Neutrophil (primary cell): ENCODE results near the gene TGOLN2.
"Not testable (repeated sequence)": the region's sequence is repeated elsewhere in the genome, so short reads cannot be mapped to it uniquely, and the experiment has no call there.

Source experiments
- H3K27ac ChIP-seq: fragments of 200-600 bp; sonication (generic); 2 replicates; pipeline ENCODE4 v1.5.1; 2016; ENCODE audit warnings: mild to moderate bottlenecking, moderate library complexity
- H3K27me3 ChIP-seq: fragments of 200-600 bp; sonication (generic); 2 replicates; pipeline ENCODE4 v1.6.0; 2016; ENCODE audit warnings: mild to moderate bottlenecking
- H3K36me3 ChIP-seq: fragments of 200-600 bp; sonication (generic); 2 replicates; pipeline ENCODE4 v1.5.1; 2017
- H3K4me1 ChIP-seq, 2 experiments: fragments of 200-600 bp in 1 of 2; sonication (generic) in 1 of 2; 1 replicate in 1 of 2; 2 replicates in 1 of 2; pipeline versions ENCODE4 v1.5.1 to v1.6.1; 2013 to 2016; ENCODE audit warnings: low read depth in 1 of 2, low read length in 1 of 2, mild to moderate bottlenecking in 1 of 2, moderate library complexity in 1 of 2; ENCODE audit not compliant: control insufficient read depth in 1 of 2, insufficient read depth in 1 of 2
- H3K4me3 ChIP-seq, 2 experiments: fragments of 200-600 bp in 1 of 2; sonication (generic) in 1 of 2; 1 replicate in 1 of 2; 2 replicates in 1 of 2; pipeline ENCODE4 v1.5.1; 2013 to 2016; ENCODE audit warnings: low read depth in 1 of 2, low read length in 1 of 2, mild to moderate bottlenecking in 1 of 2, moderate library complexity in 1 of 2
- H3K9me3 ChIP-seq: fragments of 200-600 bp; sonication (generic); 2 replicates; pipeline ENCODE4 v1.5.1; 2016
- CTCF ChIP-seq: fragments of 200-600 bp; sonication (generic); IDR thresholded peaks from 2 replicates; pipeline ENCODE4 v1.5.1; 2016; ENCODE audit warnings: antibody characterized with exemption

Gene TGOLN2

GRCh38 chr2:85325466-85325811, 2.4 kb downstream of the TGOLN2 start:
- Histone ChIP-seq H3K27me3 (no peaks in the 10 kb centered on the region), H3K4me1 (peaks cover 62 to 77% of the 10 kb centered on the region in 2 experiments), H3K27ac (peak overlapping the region; percentile 98), H3K9me3 (no peaks in the 10 kb centered on the region), H3K36me3 (peaks cover 45% of the 10 kb centered on the region), H3K4me3 (peak overlapping the region; percentile 77 to 87)
- no peak for TF ChIP-seq CTCF

GRCh38 chr2:85324639-85325465, 2.9 kb downstream of the TGOLN2 start:
- Histone ChIP-seq H3K27ac (peak overlapping the region; percentile 98), H3K27me3 (no peaks in the 10 kb centered on the region), H3K36me3 (peaks cover 50% of the 10 kb centered on the region), H3K4me3 (peak overlapping the region; percentile 77 to 87), H3K4me1 (peaks cover 68 to 83% of the 10 kb centered on the region in 2 experiments), H3K9me3 (no peaks in the 10 kb centered on the region)
- no peak for TF ChIP-seq CTCF

- not testable (repeated sequence) for H3K9me3 ChIP-seq, H3K27me3 ChIP-seq
- Histone ChIP-seq H3K4me3 (peak overlapping the region; percentile 27 to 77), H3K27ac (peak overlapping the region; percentile 98), H3K36me3 (peaks cover 57% of the 10 kb centered on the region), H3K4me1 (peaks cover 76 to 89% of the 10 kb centered on the region in 2 experiments)
Measured at GRCh38 chr2:85323988-85324367, 3.8 kb downstream of the TGOLN2 start.

- Histone ChIP-seq H3K4me3 (peak overlapping the region; percentile 27 to 77), H3K27ac (peak overlapping the region; percentile 98), H3K9me3 (no peaks in the 10 kb centered on the region), H3K27me3 (no peaks in the 10 kb centered on the region), H3K4me1 (peaks cover 77 to 89% of the 10 kb centered on the region in 2 experiments), H3K36me3 (peaks cover 62% of the 10 kb centered on the region)
- no peak for TF ChIP-seq CTCF
Measured at GRCh38 chr2:85323351-85323987, 4.3 kb downstream of the TGOLN2 start.

GRCh38 chr2:85319796-85320195, 8.0 kb downstream of the TGOLN2 start:
- Histone ChIP-seq H3K36me3 (peaks cover 90% of the 10 kb centered on the region), H3K27ac (peak overlapping the region; percentile 65), H3K4me1 (peaks cover 64 to 67% of the 10 kb centered on the region in 2 experiments), H3K27me3 (no peaks in the 10 kb centered on the region), H3K4me3 (no peak overlapping the region), H3K9me3 (no peaks in the 10 kb centered on the region)
- TF ChIP-seq CTCF: no peak
